ENCODE data around the gene DDX1. TPM values are rescaled to one million over a fixed set of nuclear protein-coding genes. Genes with fewer than 3 reads are reported as not detected.

Gene DDX1
- total RNA-seq, 1 experiment from 2014 or later = 62.6 TPM

- DNase-seq = no peak
- CTCF ChIA-PET = no interaction called here
- POLR2A ChIA-PET (ENCODE audit: unreplicated experiment) = no interaction called here
- H3K4me2 ChIP-seq (ENCODE audit: low read length) = no peak overlapping the region
- H3K27ac ChIP-seq (ENCODE audit: low read length) = no peak overlapping the region
- H4K20me1 ChIP-seq (ENCODE audit: low read length) = no peaks in the 10 kb centered on the region
- H3K9me3 ChIP-seq (ENCODE audit: low read length) = no peaks in the 10 kb centered on the region
- H3K27me3 ChIP-seq (ENCODE audit: low read length) = no peaks in the 10 kb centered on the region
- ATAC-seq = no peak
- intact Hi-C loops (cut with micrococcal nuclease) = no loop called here
- no peaks in the 10 kb centered on the region for H3K9me2 ChIP-seq (replicated peaks; ENCODE audit: low read length)
- no peak overlapping the region for H2AFZ ChIP-seq (ENCODE audit: low read length)
- no peaks in the 10 kb centered on the region for H3K36me3 ChIP-seq (ENCODE audit: low read depth, low read length)
- TF ChIP-seq EZH2 (IDR thresholded peaks at IDR 0.05; ENCODE audit: low read length, unreplicated experiment) (no peak), EZH2phosphoT487 (IDR thresholded peaks at IDR 0.05; ENCODE audit: borderline replicate concordance, low read length) (no peak)
- TF ChIP-seq, protein P1, sequence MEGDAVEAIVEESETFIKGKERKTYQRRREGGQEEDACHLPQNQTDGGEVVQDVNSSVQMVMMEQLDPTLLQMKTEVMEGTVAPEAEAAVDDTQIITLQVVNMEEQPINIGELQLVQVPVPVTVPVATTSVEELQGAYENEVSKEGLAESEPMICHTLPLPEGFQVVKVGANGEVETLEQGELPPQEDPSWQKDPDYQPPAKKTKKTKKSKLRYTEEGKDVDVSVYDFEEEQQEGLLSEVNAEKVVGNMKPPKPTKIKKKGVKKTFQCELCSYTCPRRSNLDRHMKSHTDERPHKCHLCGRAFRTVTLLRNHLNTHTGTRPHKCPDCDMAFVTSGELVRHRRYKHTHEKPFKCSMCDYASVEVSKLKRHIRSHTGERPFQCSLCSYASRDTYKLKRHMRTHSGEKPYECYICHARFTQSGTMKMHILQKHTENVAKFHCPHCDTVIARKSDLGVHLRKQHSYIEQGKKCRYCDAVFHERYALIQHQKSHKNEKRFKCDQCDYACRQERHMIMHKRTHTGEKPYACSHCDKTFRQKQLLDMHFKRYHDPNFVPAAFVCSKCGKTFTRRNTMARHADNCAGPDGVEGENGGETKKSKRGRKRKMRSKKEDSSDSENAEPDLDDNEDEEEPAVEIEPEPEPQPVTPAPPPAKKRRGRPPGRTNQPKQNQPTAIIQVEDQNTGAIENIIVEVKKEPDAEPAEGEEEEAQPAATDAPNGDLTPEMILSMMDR (conservative IDR thresholded peaks at IDR 0.05; ENCODE audit: low read depth, low read length) = no peak
- H3F3A ChIP-seq (ENCODE audit: low read length, unreplicated experiment) = no peaks in the 10 kb centered on the region
- no peak overlapping the region for H3K4me3 ChIP-seq (ENCODE audit: low read length)
- H3K79me2 ChIP-seq (ENCODE audit: low read length) = no peaks in the 10 kb centered on the region
- no peaks in the 10 kb centered on the region for H3K4me1 ChIP-seq (ENCODE audit: insufficient read depth, low read length)
- H3K9ac ChIP-seq (ENCODE audit: low read length) = no peak overlapping the region
- BruUV-seq (replicated peaks) = no TSS peak
These were observed 48.1 kb upstream of the DDX1 start for GRCh38 chr2:15543541-15543940.

DNA sequence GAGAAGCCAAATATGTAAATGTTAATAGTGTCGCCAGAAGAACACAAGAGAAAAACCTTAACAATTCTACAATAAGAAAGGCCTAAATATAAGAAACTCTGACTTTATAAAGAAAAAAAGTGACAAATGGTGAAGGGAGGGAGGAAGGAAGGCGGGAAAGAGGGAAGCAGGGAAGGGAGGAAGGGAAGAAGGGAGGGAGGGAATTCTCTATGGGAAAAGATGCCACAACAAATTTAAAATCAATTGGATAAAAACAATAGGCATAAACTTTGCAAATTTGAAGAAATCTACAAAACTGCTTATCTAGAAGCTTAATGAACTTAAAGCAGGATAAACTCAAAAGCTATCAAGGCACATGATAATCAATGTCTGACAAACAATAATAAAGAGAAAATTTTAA is 47.4 kb upstream of the DDX1 start:
- Histone ChIP-seq H3K27me3 (ENCODE audit: low read length) (no peaks in the 10 kb centered on the region), H2AFZ (ENCODE audit: low read length) (no peak overlapping the region), H3K9ac (ENCODE audit: low read length) (no peak overlapping the region), H3K79me2 (ENCODE audit: low read length) (no peaks in the 10 kb centered on the region), H3K4me3 (ENCODE audit: low read length) (no peak overlapping the region), H3K9me2 (replicated peaks; ENCODE audit: low read length) (no peaks in the 10 kb centered on the region), H3K9me3 (ENCODE audit: low read length) (no peaks in the 10 kb centered on the region), H3K36me3 (ENCODE audit: low read depth, low read length) (no peaks in the 10 kb centered on the region), H4K20me1 (ENCODE audit: low read length) (no peaks in the 10 kb centered on the region), H3F3A (ENCODE audit: low read length, unreplicated experiment) (no peaks in the 10 kb centered on the region), H3K27ac (ENCODE audit: low read length) (no peak overlapping the region), H3K4me2 (ENCODE audit: low read length) (no peak overlapping the region), H3K4me1 (ENCODE audit: insufficient read depth, low read length) (no peaks in the 10 kb centered on the region)
- ChIA-PET CTCF (no interaction called here), POLR2A (ENCODE audit: unreplicated experiment) (no interaction called here)
- TF ChIP-seq EZH2phosphoT487 (IDR thresholded peaks at IDR 0.05; ENCODE audit: borderline replicate concordance, low read length) (no peak), EZH2 (IDR thresholded peaks at IDR 0.05; ENCODE audit: low read length, unreplicated experiment) (no peak)
- TF ChIP-seq, protein P1 (conservative IDR thresholded peaks at IDR 0.05; ENCODE audit: low read depth, low read length) = no peak
- ATAC-seq (no peak), DNase-seq (no peak)
- no TSS peak for BruUV-seq (replicated peaks)
- intact Hi-C loops (cut with micrococcal nuclease) = no loop called here

GRCh38 chr2:15546297-15547098 is 45.2 kb upstream of the DDX1 start:
- H3K4me1 ChIP-seq (ENCODE audit: insufficient read depth, low read length) = no peaks in the 10 kb centered on the region
- H2AFZ ChIP-seq (ENCODE audit: low read length) = no peak overlapping the region
- H3K4me2 ChIP-seq (ENCODE audit: low read length) = no peak overlapping the region
- intact Hi-C loops (cut with micrococcal nuclease) = no loop called here
- POLR2A ChIA-PET (ENCODE audit: unreplicated experiment) = no interaction called here
- no peak overlapping the region for H3K9ac ChIP-seq (ENCODE audit: low read length)
- H4K20me1 ChIP-seq (ENCODE audit: low read length) = no peaks in the 10 kb centered on the region
- no peaks in the 10 kb centered on the region for H3K79me2 ChIP-seq (ENCODE audit: low read length)
- no peak for DNase-seq
- H3K9me2 ChIP-seq (replicated peaks; ENCODE audit: low read length) = no peaks in the 10 kb centered on the region
- TF ChIP-seq, protein P1 (conservative IDR thresholded peaks at IDR 0.05; ENCODE audit: low read depth, low read length) = peak; percentile 62
- TF ChIP-seq EZH2 (IDR thresholded peaks at IDR 0.05; ENCODE audit: low read length, unreplicated experiment) (no peak), EZH2phosphoT487 (IDR thresholded peaks at IDR 0.05; ENCODE audit: borderline replicate concordance, low read length) (no peak)
- no peak for ATAC-seq
- H3K27ac ChIP-seq (ENCODE audit: low read length) = no peak overlapping the region
- CTCF ChIA-PET = no interaction called here
- H3F3A ChIP-seq (ENCODE audit: low read length, unreplicated experiment) = no peaks in the 10 kb centered on the region
- no peaks in the 10 kb centered on the region for H3K9me3 ChIP-seq (ENCODE audit: low read length)
- no peak overlapping the region for H3K4me3 ChIP-seq (ENCODE audit: low read length)
- H3K36me3 ChIP-seq (ENCODE audit: low read depth, low read length) = no peaks in the 10 kb centered on the region
- H3K27me3 ChIP-seq (ENCODE audit: low read length) = no peaks in the 10 kb centered on the region
- BruUV-seq (replicated peaks) = no TSS peak
